ENCODE results near the gene BLCAP. TPM values are rescaled to one million over a fixed set of nuclear protein-coding genes. Genes with fewer than 3 reads are reported as not detected.
"Not testable (repeated sequence)": the region's sequence is repeated elsewhere in the genome, so short reads cannot be mapped to it uniquely, and the experiment has no call there.

BLCAP gene
- total RNA-seq, 4 donors from 2014 or later, result 66.4 to 104 (median 78.1) TPM

- Histone ChIP-seq H3K4me3 (no peak overlapping the region), H3K4me1 (no peaks in the 10 kb centered on the region), H3K27me3 (no peaks in the 10 kb centered on the region), H3K9me3 (no peaks in the 10 kb centered on the region), H3K36me3 (peaks cover 0 to 20% (median 0%) of the 10 kb centered on the region in 3 donors), H3K27ac (no peak overlapping the region)
- 69 to 70% methylated on average over 2 of the region's 2 CpGs for WGBS, 2 donors
- intact Hi-C loops (cut with DNase I), result no loop called here
- DNase-seq, result no peak
- TF ChIP-seq POLR2A (IDR thresholded peaks at IDR 0.05) (no peak), CTCF (IDR thresholded peaks at IDR 0.05) (no peak)
These were observed 34.7 kb downstream of the BLCAP start for GRCh38 chr20:37492945-37493344.

- no peak for DNase-seq
- WGBS, 2 donors, result 84 to 88% methylated on average over 4 to 6 of the region's 6 CpGs
- Histone ChIP-seq H3K4me3 (no peak overlapping the region), H3K27me3 (no peaks in the 10 kb centered on the region), H3K36me3 (peaks cover 0 to 20% (median 0%) of the 10 kb centered on the region in 3 donors), H3K9me3 (no peaks in the 10 kb centered on the region), H3K4me1 (no peaks in the 10 kb centered on the region), H3K27ac (no peak overlapping the region)
- TF ChIP-seq POLR2A (IDR thresholded peaks at IDR 0.05) (no peak), CTCF (IDR thresholded peaks at IDR 0.05) (no peak)
- intact Hi-C loops (cut with DNase I), result no loop called here
These were observed 35.5 kb downstream of the BLCAP start for GRCh38 chr20:37492096-37492625.

- TF ChIP-seq CTCF (IDR thresholded peaks at IDR 0.05) (no peak), POLR2A (IDR thresholded peaks at IDR 0.05) (no peak)
- H3K27ac ChIP-seq, result no peak overlapping the region
- H3K9me3 ChIP-seq, result no peaks in the 10 kb centered on the region
- H3K27me3 ChIP-seq, result no peaks in the 10 kb centered on the region
- 69 to 80% methylated on average over 7 of the region's 7 CpGs for WGBS, 2 donors
- no peak for DNase-seq
- no peaks in the 10 kb centered on the region for H3K4me1 ChIP-seq
- H3K36me3 ChIP-seq, result peaks cover 0 to 20% (median 0%) of the 10 kb centered on the region in 3 donors
- no peak overlapping the region for H3K4me3 ChIP-seq
- intact Hi-C loops (cut with DNase I), result no loop called here
These were observed 36.9 kb downstream of the BLCAP start for GRCh38 chr20:37490663-37491350.

GRCh38 chr20:37486209-37486608 is 41.5 kb downstream of the BLCAP start:
- H3K36me3 ChIP-seq; H3K9me3 ChIP-seq; DNase-seq; intact Hi-C loops (cut with DNase I); H3K27me3 ChIP-seq; H3K4me1 ChIP-seq; H3K27ac ChIP-seq; H3K4me3 ChIP-seq: not testable (repeated sequence)
- 73 to 89% methylated on average over 1 of the region's 1 CpG for whole genome bisulfite sequencing, 2 donors

GRCh38 chr20:37484331-37484730 is 43.3 kb downstream of the BLCAP start:
- Histone ChIP-seq H3K27ac (no peak overlapping the region), H3K27me3 (no peaks in the 10 kb centered on the region), H3K4me3 (no peak overlapping the region), H3K36me3 (no peaks in the 10 kb centered on the region), H3K9me3 (no peaks in the 10 kb centered on the region), H3K4me1 (peaks cover 0 to 5% (median 0%) of the 10 kb centered on the region in 3 donors)
- TF ChIP-seq CTCF (IDR thresholded peaks at IDR 0.05) (no peak), POLR2A (IDR thresholded peaks at IDR 0.05) (no peak)
- DNase-seq, result no peak
- 48 to 71% methylated on average over 3 of the region's 3 CpGs for WGBS, 2 donors
- intact Hi-C loops (cut with DNase I), result no loop called here
